B cell (primary cell): ENCODE results near the gene CCDC57. TPM values are rescaled to one million over a fixed set of nuclear protein-coding genes. Genes with fewer than 3 reads are reported as not detected.

Source experiments
- ATAC-seq: fragments of 200-7000 bp; cut with Tn5 transposase; one replicate; pipeline ENCODE4 v1.10.0; 2021; ENCODE audit warnings: low read depth, mild to moderate bottlenecking, moderate number of reproducible peaks, moderate library complexity
- CTCF ChIA-PET: fragments of 350-600 bp; sonication (Branson Sonifier 250); formaldehyde crosslinking; loops from one replicate; lab custom pipeline; 2021; ENCODE audit warnings: antibody characterized with exemption, inconsistent platforms; lab: Charles Lee
- POLR2A ChIA-PET: fragments of 350-600 bp; sonication (Branson Sonifier 250); formaldehyde crosslinking; loops from one replicate; lab custom pipeline; 2021; ENCODE audit warnings: antibody characterized with exemption; lab: Charles Lee
- DNase-seq: peaks from one replicate; pipeline ENCODE4 v3.0.0; 2013
- H2AFZ ChIP-seq: 2 replicates; pipeline ENCODE4 v1.6.1; 2012; ENCODE audit warnings: mild to moderate bottlenecking, low read depth, low read length; ENCODE audit not compliant: insufficient read depth, poor library complexity, severe bottlenecking
- H3K27ac ChIP-seq, 2 donors: 1 replicate in 1 of 2; 2 replicates in 1 of 2; pipeline ENCODE4 v1.5.1; 2012 to 2013; ENCODE audit warnings: low read length in 2 of 2, mild to moderate bottlenecking in 2 of 2, moderate library complexity in 1 of 2
- H3K27me3 ChIP-seq, 4 experiments: fragments of 200-600 bp in 1 of 4; sonication (generic) in 1 of 4; replicated peaks in 1 of 4; 1 replicate in 2 of 4; 2 replicates in 2 of 4; pipeline versions ENCODE4 v1.6.1 to v1.7.0; 2013 to 2016; ENCODE audit warnings: low read length in 3 of 4, mild to moderate bottlenecking in 2 of 4, mixed read lengths in 1 of 4, moderate library complexity in 1 of 4; ENCODE audit not compliant: insufficient read depth in 4 of 4, control insufficient read depth in 3 of 4; ENCODE audit errors: control extremely low read depth in 1 of 4
- H3K36me3 ChIP-seq, 2 experiments: replicated peaks in 1 of 2; 1 replicate in 1 of 2; 2 replicates in 1 of 2; pipeline versions ENCODE4 v1.6.1 to v1.7.1; 2013; ENCODE audit warnings: low read length in 1 of 2; ENCODE audit not compliant: insufficient read depth in 2 of 2, control insufficient read depth in 1 of 2; ENCODE audit errors: control extremely low read depth in 1 of 2, extremely low read depth in 1 of 2
- H3K4me1 ChIP-seq, 2 donors: fragments of 200-600 bp in 1 of 2; sonication (generic) in 1 of 2; 1 replicate in 1 of 2; 2 replicates in 1 of 2; pipeline versions ENCODE4 v1.5.1 to v1.6.1; 2013 to 2017; ENCODE audit warnings: low read length in 2 of 2; ENCODE audit not compliant: control insufficient read depth in 2 of 2, insufficient read depth in 2 of 2
- H3K4me2 ChIP-seq: replicated peaks from 2 replicates; pipeline ENCODE3; 2012; ENCODE audit warnings: mild to moderate bottlenecking, low read depth, low read length; ENCODE audit not compliant: poor library complexity, severe bottlenecking
- H3K4me3 ChIP-seq, 5 experiments: fragments of 200-600 bp in 1 of 5; sonication (generic) in 1 of 5; 1 replicate in 3 of 5; 2 replicates in 2 of 5; pipeline versions ENCODE4 v1.5.1 to v1.7.0; 2011 to 2016; ENCODE audit warnings: low read length in 4 of 5, mild to moderate bottlenecking in 4 of 5, low read depth in 2 of 5, control low read depth in 1 of 5, moderate library complexity in 1 of 5; ENCODE audit not compliant: insufficient read depth in 1 of 5; ENCODE audit errors: control extremely low read depth in 1 of 5, extremely low read depth in 1 of 5
- H3K79me2 ChIP-seq: fragments of 200-600 bp; sonication (generic); one replicate; pipeline ENCODE4 v1.6.0; 2016; ENCODE audit warnings: low read length; ENCODE audit not compliant: control insufficient read depth, insufficient read depth
- H3K9ac ChIP-seq: fragments of 200-600 bp; sonication (generic); 2 replicates; pipeline ENCODE4 v1.6.1; 2017; ENCODE audit warnings: mild to moderate bottlenecking, low read length, moderate library complexity
- H3K9me3 ChIP-seq, 3 donors: one replicate each; pipeline versions ENCODE4 v1.6.1 to v1.7.1; 2013; ENCODE audit warnings: low read length in 2 of 3; ENCODE audit not compliant: control insufficient read depth in 2 of 3, insufficient read depth in 1 of 3; ENCODE audit errors: control extremely low read depth in 1 of 3
- H4K20me1 ChIP-seq: 2 replicates; pipeline ENCODE4 v1.6.0; 2012; ENCODE audit warnings: mild to moderate bottlenecking, low read length; ENCODE audit not compliant: insufficient read depth, control insufficient read depth, poor library complexity, severe bottlenecking
- H3K27ac Mint-ChIP-seq: one replicate; pipeline ENCODE4 v1.8.0; 2021; ENCODE audit warnings: mixed read lengths
- H3K27me3 Mint-ChIP-seq: one replicate; pipeline ENCODE4 v1.8.0; 2021; ENCODE audit warnings: mixed read lengths
- H3K4me1 Mint-ChIP-seq: one replicate; pipeline ENCODE4 v1.8.0; 2021; ENCODE audit warnings: mixed read lengths
- H3K4me3 Mint-ChIP-seq: one replicate; pipeline ENCODE4 v1.8.0; 2021; ENCODE audit warnings: mixed read lengths
- H3K9me3 Mint-ChIP-seq: one replicate; pipeline ENCODE4 v1.8.0; 2022; ENCODE audit warnings: mixed read lengths; ENCODE audit not compliant: insufficient read depth
- CTCF ChIP-seq: fragments of 200-600 bp; IDR thresholded peaks from one replicate; pipeline ENCODE4 v1.8.0; 2022; ENCODE audit warnings: antibody characterized with exemption, mild to moderate bottlenecking
- EZH2 ChIP-seq: IDR thresholded peaks from 2 replicates; pipeline ENCODE4 v1.6.1; 2012; ENCODE audit warnings: borderline replicate concordance, low read depth, mild to moderate bottlenecking, moderate library complexity, low read length; ENCODE audit not compliant: insufficient read depth, poor library complexity, severe bottlenecking
- WGBS: methylation state at CpG from one replicate; pipeline ENCODE4 v1.1.5; 2013; ENCODE audit warnings: missing lambda C conversion rate; ENCODE audit not compliant: insufficient coverage; 5-methylcytosine and 5-hydroxymethylcytosine counted together
- intact Hi-C: fragments of 100-400 bp; cut with micrococcal nuclease; formaldehyde crosslinking; loops from one replicate; pipeline ENCODE4 v1.10.0; 2022
- polyA plus RNA-seq: library from polyadenylated mRNA; depleted of rRNA; stranded (reverse); fragments of >200 nt; gene quantifications from 2 replicates; pipeline ENCODE4 v1.2.3, GENCODE V29; 2012
- total RNA-seq, 2 donors: library from RNA; stranded (reverse); fragments of 120-200 nt in 1 of 2; gene quantifications; 1 replicate in 1 of 2; 2 replicates in 1 of 2; pipeline versions ENCODE4 v1.2.3 to v1.2.4, GENCODE V29; 2013 to 2022

The CCDC57 gene
- total and polyA plus RNA-seq, 2 donors (not counting 1 experiment from before 2014, with no cell fraction given) = 49.7 to 67.2 TPM

DNA sequence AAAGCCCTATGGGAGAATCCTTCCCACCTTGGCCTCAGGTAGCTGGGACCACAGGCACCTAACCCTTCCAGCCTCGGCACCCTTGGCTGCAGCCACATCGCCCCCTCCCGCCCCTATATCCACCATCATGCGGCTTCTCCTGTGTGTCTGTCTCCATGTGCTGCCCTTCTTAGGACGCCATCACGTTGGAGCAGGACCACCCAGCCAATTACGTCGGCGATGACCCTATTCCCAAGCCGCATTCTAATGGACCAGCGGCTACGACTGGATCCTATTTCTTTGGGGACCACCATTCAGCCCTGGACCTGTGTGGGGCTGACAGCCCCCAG, 3.3 kb upstream of the CCDC57 start:
- Histone ChIP-seq H3K27me3 (no peaks in the 10 kb centered on the region), H3K36me3 (no peaks in the 10 kb centered on the region), H2AFZ (peak overlapping the region; percentile 76), H4K20me1 (no peaks in the 10 kb centered on the region), H3K79me2 (peaks cover 3% of the 10 kb centered on the region), H3K9me3 (no peaks in the 10 kb centered on the region), H3K4me3 (peak overlapping the region in 1 of 5 experiments; percentile 10), H3K4me2 (peak overlapping the region; percentile 77), H3K4me1 (peaks cover 31 to 39% of the 10 kb centered on the region in 2 donors), H3K9ac (peak overlapping the region; percentile 42), H3K27ac (peak overlapping the region; percentile 81 to 86)
- ChIA-PET POLR2A (interaction anchor here (1.1 to 6.3 kb wide), 5 partner anchors 9 to 82 kb away, joined by 3 to 46 read pairs (median 7); partner anchors contain the start of gene SLC16A3), CTCF (interaction anchor here (0.7 to 3.4 kb wide), 4 partner anchors 10 to 85 kb away, joined by 3 to 16 read pairs (median 7); partner anchors contain the start of gene SLC16A3)
- Mint-ChIP-seq H3K4me1 (peaks cover 29% of the 10 kb centered on the region), H3K4me3 (peak overlapping the region; percentile 72), H3K27ac (peak overlapping the region; percentile 95), H3K27me3 (no peaks in the 10 kb centered on the region), H3K9me3 (no peaks in the 10 kb centered on the region)
- WGBS = 98% methylated on average over 12 of the region's 12 CpGs
- intact Hi-C loops = loop anchor here (1.0 to 10.0 kb wide), 3 partner anchors 12 to 121 kb away; partner anchors contain the start of gene FASN
- TF ChIP-seq CTCF = no peak
- TF ChIP-seq EZH2 = no peak
- ATAC-seq = no peak
- no peak for DNase-seq
